CD4-positive, CD25-positive, alpha-beta regulatory T cell (primary cell): ENCODE measurements around the gene CD80. TPM values are rescaled to one million over a fixed set of nuclear protein-coding genes. Genes with fewer than 3 reads are reported as not detected.
"Not testable (repeated sequence)": the region's sequence is repeated elsewhere in the genome, so short reads cannot be mapped to it uniquely, and the experiment has no call there.

Experiments
- ATAC-seq, 2 donors: fragments of 150-1000 bp; cut with Tn5 transposase; one replicate each; pipeline ENCODE4 v1.10.0; 2021; ENCODE audit warnings: low read depth in 2 of 2, moderate number of reproducible peaks in 2 of 2, moderate library complexity in 1 of 2
- DNase-seq, 3 donors: peaks; one replicate each; pipeline versions ENCODE4 v3.0.0 to v3.0.0-alpha.2; 2012 to 2022; ENCODE audit warnings: mixed read lengths in 1 of 3
- H3K27ac ChIP-seq: one replicate; pipeline ENCODE4 v1.7.0; 2013; ENCODE audit warnings: mild to moderate bottlenecking, low read length; ENCODE audit not compliant: insufficient read depth, poor library complexity, severe bottlenecking
- H3K27me3 ChIP-seq: one replicate; pipeline ENCODE4 v1.7.0; 2013; ENCODE audit warnings: low read length; ENCODE audit not compliant: control insufficient read depth, insufficient read depth
- H3K36me3 ChIP-seq: one replicate; pipeline ENCODE4 v1.7.0; 2013; ENCODE audit warnings: mild to moderate bottlenecking, low read length, moderate library complexity; ENCODE audit not compliant: control insufficient read depth, insufficient read depth
- H3K4me1 ChIP-seq: 2 replicates; pipeline ENCODE4 v1.7.0; 2013; ENCODE audit warnings: mild to moderate bottlenecking, low read length; ENCODE audit not compliant: insufficient read depth, control insufficient read depth, poor library complexity, severe bottlenecking
- H3K4me3 ChIP-seq: one replicate; pipeline ENCODE4 v1.7.0; 2013; ENCODE audit warnings: low read depth, mild to moderate bottlenecking, low read length, moderate library complexity
- H3K9me3 ChIP-seq, 2 experiments: 1 replicate in 1 of 2; 2 replicates in 1 of 2; pipeline ENCODE4 v1.7.0; 2013; ENCODE audit warnings: low read length in 2 of 2, mild to moderate bottlenecking in 1 of 2, moderate library complexity in 1 of 2; ENCODE audit not compliant: control insufficient read depth in 2 of 2
- H3K27ac Mint-ChIP-seq, 3 donors: one replicate each; pipeline ENCODE4 v1.8.0; 2020 to 2022; ENCODE audit warnings: mild to moderate bottlenecking in 3 of 3, mixed read lengths in 3 of 3, moderate library complexity in 2 of 3
- H3K27me3 Mint-ChIP-seq: one replicate; pipeline ENCODE4 v1.8.0; 2022; ENCODE audit warnings: mild to moderate bottlenecking, mixed read lengths
- H3K36me3 Mint-ChIP-seq: one replicate; pipeline ENCODE4 v1.8.0; 2020; ENCODE audit warnings: mixed read lengths
- H3K4me1 Mint-ChIP-seq, 4 donors: one replicate each; pipeline ENCODE4 v1.8.0; 2020 to 2022; ENCODE audit warnings: mixed read lengths in 4 of 4, mild to moderate bottlenecking in 1 of 4
- H3K4me3 Mint-ChIP-seq, 4 donors: one replicate each; pipeline ENCODE4 v1.8.0; 2020 to 2022; ENCODE audit warnings: mild to moderate bottlenecking in 4 of 4, mixed read lengths in 4 of 4, moderate library complexity in 3 of 4
- H3K9me3 Mint-ChIP-seq, 7 donors: one replicate each; pipeline ENCODE4 v1.8.0; 2020 to 2022; ENCODE audit warnings: mixed read lengths in 7 of 7, mild to moderate bottlenecking in 3 of 7, moderate library complexity in 2 of 7
- polyA plus RNA-seq, 4 donors: library from polyadenylated mRNA; unstranded; fragments of 300-500 nt; fragmentation: Illumina TruSeq; gene quantifications; one replicate each; pipeline ENCODE4 v1.2.3, GENCODE V29; 2021
- total RNA-seq: library from RNA; stranded (reverse); gene quantifications from one replicate; pipeline ENCODE4 v1.2.3, GENCODE V29; 2022

The CD80 gene
- total and polyA plus RNA-seq, 5 donors from 2014 or later = 0.87 to 24.2 (median 2.0) TPM

GRCh38 chr3:119555309-119555735 lies 4.1 kb downstream of the CD80 start:
- Mint-ChIP-seq H3K36me3 (peaks cover 4% of the 10 kb centered on the region), H3K4me3 (peak overlapping the region in 2 of 4 donors; percentile 9 to 52), H3K27ac (peak overlapping the region in 1 of 3 donors; percentile 16), H3K27me3 (no peaks in the 10 kb centered on the region), H3K9me3 (no peaks in the 10 kb centered on the region), H3K4me1 (peaks cover 0 to 45% (median 23%) of the 10 kb centered on the region in 4 donors)
- H3K9me3 ChIP-seq = no peaks in the 10 kb centered on the region
- H3K4me1 ChIP-seq = peaks cover 17% of the 10 kb centered on the region
- H3K4me3 ChIP-seq = peak overlapping the region; percentile 47
- ATAC-seq (no peak), DNase-seq (no peak)
- no peak overlapping the region for H3K27ac ChIP-seq
- no peaks in the 10 kb centered on the region for H3K27me3 ChIP-seq
- no peaks in the 10 kb centered on the region for H3K36me3 ChIP-seq

GRCh38 chr3:119553823-119554415 lies 5.5 kb downstream of the CD80 start:
- Histone ChIP-seq H3K27me3 (no peaks in the 10 kb centered on the region), H3K27ac (no peak overlapping the region), H3K9me3 (no peaks in the 10 kb centered on the region), H3K4me1 (peaks cover 6% of the 10 kb centered on the region), H3K4me3 (no peak overlapping the region), H3K36me3 (no peaks in the 10 kb centered on the region)
- Mint-ChIP-seq H3K27ac (peak overlapping the region in 1 of 3 donors; percentile 8), H3K36me3 (peaks cover 4% of the 10 kb centered on the region), H3K4me3 (no peak overlapping the region), H3K27me3 (no peaks in the 10 kb centered on the region), H3K4me1 (peaks cover 0 to 36% (median 17%) of the 10 kb centered on the region in 4 donors), H3K9me3 (no peaks in the 10 kb centered on the region)
- DNase-seq = no peak
- no peak for ATAC-seq

GRCh38 chr3:119552928-119553327 lies 6.5 kb downstream of the CD80 start:
- H3K4me3 ChIP-seq, H3K4me3 Mint-ChIP-seq, H3K27me3 Mint-ChIP-seq, ATAC-seq, H3K9me3 Mint-ChIP-seq, H3K27me3 ChIP-seq, H3K4me1 ChIP-seq, DNase-seq, H3K36me3 ChIP-seq, H3K27ac ChIP-seq, H3K36me3 Mint-ChIP-seq, H3K9me3 ChIP-seq: not testable (repeated sequence)
- peaks cover 0 to 32% (median 14%) of the 10 kb centered on the region in 4 donors for H3K4me1 Mint-ChIP-seq
- peak overlapping the region in 2 of 3 donors; percentile 6 to 12 for H3K27ac Mint-ChIP-seq

GRCh38 chr3:119551598-119551997 lies 7.8 kb downstream of the CD80 start:
- Histone ChIP-seq H3K36me3 (no peaks in the 10 kb centered on the region), H3K27me3 (no peaks in the 10 kb centered on the region), H3K4me1 (no peaks in the 10 kb centered on the region), H3K27ac (no peak overlapping the region), H3K4me3 (no peak overlapping the region), H3K9me3 (no peaks in the 10 kb centered on the region)
- peaks cover 4% of the 10 kb centered on the region for H3K36me3 Mint-ChIP-seq
- ATAC-seq (no peak), DNase-seq (no peak)
- H3K27me3 Mint-ChIP-seq = no peaks in the 10 kb centered on the region
- H3K4me1 Mint-ChIP-seq = peaks cover 0 to 19% (median 10%) of the 10 kb centered on the region in 4 donors
- H3K9me3 Mint-ChIP-seq = no peaks in the 10 kb centered on the region
- no peak overlapping the region for H3K4me3 Mint-ChIP-seq
- H3K27ac Mint-ChIP-seq = no peak overlapping the region

- H3K36me3 Mint-ChIP-seq = peaks cover 4% of the 10 kb centered on the region
- DNase-seq (no peak), ATAC-seq (no peak)
- Histone ChIP-seq H3K4me1 (no peaks in the 10 kb centered on the region), H3K36me3 (no peaks in the 10 kb centered on the region), H3K9me3 (no peaks in the 10 kb centered on the region), H3K4me3 (no peak overlapping the region), H3K27me3 (no peaks in the 10 kb centered on the region), H3K27ac (no peak overlapping the region)
- no peak overlapping the region for H3K4me3 Mint-ChIP-seq
- no peak overlapping the region for H3K27ac Mint-ChIP-seq
- H3K4me1 Mint-ChIP-seq = peaks cover 0 to 8% (median 6%) of the 10 kb centered on the region in 4 donors
- no peaks in the 10 kb centered on the region for H3K9me3 Mint-ChIP-seq
- no peaks in the 10 kb centered on the region for H3K27me3 Mint-ChIP-seq
Observed at GRCh38 chr3:119550192-119550910, 9.1 kb downstream of the CD80 start.

GRCh38 chr3:119548341-119548740 lies 11.1 kb downstream of the CD80 start:
- Histone ChIP-seq H3K9me3 (no peaks in the 10 kb centered on the region), H3K36me3 (no peaks in the 10 kb centered on the region), H3K4me3 (no peak overlapping the region), H3K27ac (no peak overlapping the region), H3K27me3 (no peaks in the 10 kb centered on the region), H3K4me1 (no peaks in the 10 kb centered on the region)
- Mint-ChIP-seq H3K27ac (no peak overlapping the region), H3K27me3 (no peaks in the 10 kb centered on the region), H3K36me3 (peaks cover 4% of the 10 kb centered on the region), H3K4me3 (no peak overlapping the region), H3K4me1 (peaks cover 0 to 1% (median 0%) of the 10 kb centered on the region in 4 donors), H3K9me3 (no peaks in the 10 kb centered on the region)
- no peak for ATAC-seq
- no peak for DNase-seq

GRCh38 chr3:119547227-119547626 lies 12.2 kb downstream of the CD80 start:
- ATAC-seq (no peak), DNase-seq (no peak)
- no peak overlapping the region for H3K27ac Mint-ChIP-seq
- no peaks in the 10 kb centered on the region for H3K4me1 ChIP-seq
- H3K36me3 Mint-ChIP-seq = peaks cover 8% of the 10 kb centered on the region
- H3K4me3 Mint-ChIP-seq = no peak overlapping the region
- no peaks in the 10 kb centered on the region for H3K9me3 Mint-ChIP-seq
- H3K9me3 ChIP-seq = no peaks in the 10 kb centered on the region
- H3K27me3 ChIP-seq = no peaks in the 10 kb centered on the region
- no peaks in the 10 kb centered on the region for H3K36me3 ChIP-seq
- H3K4me1 Mint-ChIP-seq = peaks cover 0 to 1% (median 0%) of the 10 kb centered on the region in 4 donors
- no peaks in the 10 kb centered on the region for H3K27me3 Mint-ChIP-seq
- H3K27ac ChIP-seq = no peak overlapping the region
- H3K4me3 ChIP-seq = no peak overlapping the region

GRCh38 chr3:119543147-119543546 lies 16.3 kb downstream of the CD80 start:
- no peak overlapping the region for H3K27ac ChIP-seq
- no peak for DNase-seq
- no peaks in the 10 kb centered on the region for H3K9me3 ChIP-seq
- no peaks in the 10 kb centered on the region for H3K4me1 ChIP-seq
- Mint-ChIP-seq H3K27ac (peak overlapping the region in 1 of 3 donors; percentile 6), H3K4me3 (no peak overlapping the region), H3K27me3 (no peaks in the 10 kb centered on the region), H3K9me3 (no peaks in the 10 kb centered on the region), H3K36me3 (peaks cover 5% of the 10 kb centered on the region), H3K4me1 (no peaks in the 10 kb centered on the region)
- H3K27me3 ChIP-seq = no peaks in the 10 kb centered on the region
- H3K36me3 ChIP-seq = no peaks in the 10 kb centered on the region
- no peak overlapping the region for H3K4me3 ChIP-seq
- ATAC-seq = no peak
